Globus pallidus (tissue), 1 donor: ENCODE results near the gene ST6GALNAC3.

Source experiments
- DNase-seq: peaks from one replicate; pipeline ENCODE4 v3.0.0-alpha.2; 2015; ENCODE audit warnings: low spot score

Gene ST6GALNAC3

DNA sequence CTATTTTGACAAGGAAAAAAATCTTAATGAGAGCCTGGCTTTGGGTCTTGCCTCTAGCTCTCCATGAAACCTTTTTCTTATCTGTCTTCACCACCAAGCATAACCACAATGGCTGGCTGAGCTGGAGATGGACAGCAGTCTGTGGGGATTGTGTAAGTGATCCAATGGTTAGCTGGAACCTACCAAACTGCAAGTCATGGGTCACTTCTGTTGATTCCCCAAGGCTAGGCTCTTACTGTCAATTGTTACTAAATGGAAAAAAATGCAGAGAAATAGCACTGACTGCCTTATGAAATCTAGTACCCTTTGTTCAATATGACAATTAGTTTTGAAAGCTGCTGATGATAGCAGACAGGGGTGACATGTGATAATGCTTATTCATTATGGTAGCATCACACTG, 359.0 kb downstream of the ST6GALNAC3 start:
- DNase-seq, result no peak

DNA sequence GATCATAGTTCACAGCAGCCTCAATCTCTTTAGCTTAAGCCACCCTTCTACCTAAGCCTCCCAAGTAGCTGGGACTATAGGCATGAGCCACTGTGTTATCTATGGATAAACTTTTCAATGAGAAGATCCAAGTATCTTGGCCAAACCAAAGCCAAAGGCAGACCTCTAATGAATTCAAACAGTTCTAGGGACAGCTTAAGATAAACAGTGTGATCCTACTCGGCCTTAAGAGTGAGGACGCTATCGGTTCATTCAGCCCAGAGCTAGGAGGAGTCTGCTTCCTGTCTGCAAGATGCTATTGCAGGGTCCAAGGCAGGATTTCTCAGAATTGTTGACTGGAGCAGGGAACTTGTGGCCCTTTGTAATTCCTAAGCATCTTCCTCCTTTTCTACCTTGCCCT, 368.7 kb downstream of the ST6GALNAC3 start:
- no peak for DNase-seq

DNA sequence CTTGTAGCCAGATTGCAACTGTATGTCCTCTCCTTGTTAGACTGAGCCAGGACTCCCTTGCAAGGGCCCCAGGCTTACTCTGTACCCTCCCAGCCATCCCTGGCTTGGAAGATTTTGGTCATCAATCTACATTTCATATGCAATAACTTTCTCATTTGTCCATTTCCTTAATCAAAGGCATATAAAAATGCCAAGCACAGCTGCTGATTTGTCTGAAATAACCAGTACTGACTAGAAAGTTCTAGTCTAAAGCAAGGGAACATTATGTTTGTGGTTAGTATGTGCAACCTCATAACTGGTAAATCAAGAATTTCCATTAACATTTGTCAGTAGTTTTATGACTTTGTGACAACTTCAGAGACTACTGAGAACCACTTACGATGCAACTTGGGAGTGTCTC, 370.2 kb downstream of the ST6GALNAC3 start:
- DNase-seq, result no peak

DNA sequence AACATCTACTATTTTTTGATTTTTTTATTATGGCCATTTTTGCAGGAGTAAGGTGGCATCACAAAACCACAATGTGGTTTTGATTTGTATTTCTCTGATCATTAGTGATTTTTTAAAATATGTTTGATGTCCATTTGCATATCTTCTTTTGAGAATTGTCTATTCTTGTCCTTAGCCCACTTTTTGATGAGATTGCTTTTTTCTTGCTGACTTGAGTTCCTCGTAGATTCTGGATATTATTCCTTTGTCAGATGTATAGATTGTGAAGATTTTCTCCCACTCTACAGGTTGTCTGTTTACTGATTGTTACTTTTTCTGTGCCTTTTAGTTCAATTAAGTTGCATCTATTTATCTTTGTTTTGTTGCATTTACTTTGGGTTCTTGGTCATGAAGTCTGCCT, 375.7 kb downstream of the ST6GALNAC3 start:
- DNase-seq, result no peak

DNA sequence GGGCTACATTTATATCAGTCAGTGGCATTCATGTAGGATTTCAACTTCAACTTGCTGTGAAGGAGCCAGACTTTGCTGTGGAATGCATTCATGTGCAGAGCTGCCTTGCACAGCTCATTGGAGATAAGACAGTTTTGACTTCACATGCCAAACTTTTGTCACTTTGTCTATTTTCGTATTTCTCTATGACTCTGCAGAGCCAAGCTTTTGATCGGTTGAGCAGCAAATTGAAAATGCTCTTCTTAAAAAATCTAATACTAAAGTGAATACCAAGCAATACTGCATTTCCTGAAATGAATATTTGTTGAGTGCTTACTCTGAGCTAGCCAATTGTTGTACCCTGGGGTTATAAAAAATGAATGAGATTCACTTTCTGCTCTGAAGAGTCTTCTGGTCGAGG, 388.7 kb downstream of the ST6GALNAC3 start:
- no peak for DNase-seq

DNA sequence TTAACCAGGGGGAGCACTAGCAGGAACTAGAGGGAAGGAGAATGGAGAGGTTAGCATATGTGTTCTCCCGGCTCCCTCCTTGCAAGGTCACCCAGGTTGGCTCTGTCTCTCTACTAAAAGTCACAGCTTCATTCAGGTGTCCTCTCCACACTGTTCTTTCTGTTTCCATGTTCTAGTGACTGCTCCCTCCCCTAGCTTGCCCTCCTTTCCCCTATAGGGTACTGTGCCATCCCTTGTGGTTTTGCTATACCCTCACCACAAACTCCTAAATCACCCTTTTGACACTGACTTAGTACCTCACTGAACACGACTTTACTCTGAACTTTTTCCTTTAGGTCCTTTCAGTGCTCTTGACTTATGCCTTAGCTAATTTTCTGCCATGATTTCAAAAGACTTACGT, 389.3 kb downstream of the ST6GALNAC3 start:
- no peak for DNase-seq

DNA sequence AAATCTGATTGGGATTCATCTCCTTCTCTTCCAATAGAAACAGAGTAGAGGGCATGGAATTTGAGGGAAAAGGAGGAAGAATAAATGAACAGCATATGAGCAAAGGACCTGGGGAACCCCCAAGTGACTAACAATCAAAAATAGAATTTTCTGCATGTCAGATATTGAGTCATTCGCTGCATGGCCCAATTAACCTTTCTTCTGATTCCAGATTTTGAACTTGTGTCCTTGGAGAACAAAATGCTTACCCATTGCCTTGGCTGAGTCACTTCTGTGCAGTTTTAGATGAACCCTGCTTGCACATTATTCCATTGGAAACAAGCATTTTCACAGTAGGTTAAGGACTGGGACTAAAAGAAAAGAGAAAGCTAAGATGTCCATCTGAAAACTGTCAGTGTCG, 390.5 kb downstream of the ST6GALNAC3 start:
- DNase-seq, result no peak

DNA sequence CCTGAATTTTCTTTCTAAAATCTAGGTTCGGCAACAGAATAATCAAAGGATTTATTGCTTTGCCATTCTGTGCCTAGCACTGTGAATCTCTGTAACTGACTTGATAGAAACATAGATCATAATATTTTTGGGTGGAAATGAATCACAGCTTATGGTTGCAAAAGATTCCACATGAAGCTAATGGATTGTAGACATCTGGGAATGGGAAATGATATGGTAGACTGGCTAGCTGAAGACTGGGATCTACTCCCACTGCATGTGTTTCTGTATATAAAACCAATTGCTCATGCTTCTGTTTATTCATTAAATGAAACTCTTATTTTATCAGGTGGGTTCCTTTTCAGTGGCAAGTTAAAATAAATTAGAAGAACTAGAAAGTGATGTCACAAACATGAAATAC, 395.6 kb downstream of the ST6GALNAC3 start:
- DNase-seq, result no peak

DNA sequence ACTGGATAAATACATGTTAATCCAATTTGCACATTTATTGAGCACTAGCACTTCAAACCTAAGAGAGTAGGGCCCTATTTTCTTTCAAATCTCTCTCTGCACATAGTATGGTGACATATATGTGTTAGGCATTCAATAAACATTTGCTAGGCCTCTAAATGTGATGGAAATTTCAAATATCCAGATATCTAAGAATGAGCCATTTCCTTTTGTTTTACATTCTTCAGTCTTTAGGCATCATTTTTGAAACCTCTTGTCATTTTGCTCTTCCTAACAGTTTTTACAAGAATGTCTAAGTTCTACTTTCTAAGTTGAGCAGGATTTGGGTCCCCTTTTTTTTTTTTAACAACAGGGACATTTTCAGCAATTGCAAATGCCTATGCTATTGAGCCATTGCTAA, 397.0 kb downstream of the ST6GALNAC3 start:
- DNase-seq, result no peak

DNA sequence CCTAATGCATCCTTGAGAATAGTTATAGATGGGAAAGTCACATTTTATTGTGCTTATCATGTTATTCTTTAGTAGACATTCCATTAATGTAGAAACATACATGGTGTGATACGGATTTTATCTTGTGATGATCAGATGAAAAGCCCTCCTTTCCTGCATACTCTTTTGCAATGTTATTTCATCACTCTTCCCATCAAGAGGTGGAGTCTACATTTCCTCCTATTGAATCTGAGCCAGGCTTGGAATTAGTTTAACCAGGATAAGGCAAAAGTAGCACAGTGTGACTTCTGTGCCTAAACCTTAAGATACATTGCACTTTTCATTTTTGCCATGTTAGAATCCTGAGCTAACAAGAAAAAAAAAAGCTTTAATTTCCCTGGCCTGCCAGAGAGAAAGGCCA, 399.0 kb downstream of the ST6GALNAC3 start:
- no peak for DNase-seq

DNA sequence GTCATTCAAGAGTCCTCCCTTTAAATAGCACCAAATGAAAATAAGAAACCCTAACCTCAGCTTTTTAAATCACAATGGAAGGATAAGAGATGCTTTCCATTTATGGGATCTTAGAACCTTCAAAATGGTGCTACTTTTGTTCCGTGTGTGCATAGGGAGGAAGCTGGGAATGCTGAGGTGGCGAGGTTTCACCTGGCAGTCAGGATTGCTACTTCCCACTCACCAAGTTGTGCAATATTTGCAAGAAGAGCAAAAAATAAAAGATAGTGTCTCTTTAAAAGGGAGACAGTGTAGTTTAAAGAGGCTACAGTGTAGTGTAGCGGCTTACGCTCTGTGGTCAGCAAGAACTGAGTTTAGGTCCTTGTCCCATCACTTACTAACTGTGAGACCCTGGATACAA, 400.4 kb downstream of the ST6GALNAC3 start:
- no peak for DNase-seq

DNA sequence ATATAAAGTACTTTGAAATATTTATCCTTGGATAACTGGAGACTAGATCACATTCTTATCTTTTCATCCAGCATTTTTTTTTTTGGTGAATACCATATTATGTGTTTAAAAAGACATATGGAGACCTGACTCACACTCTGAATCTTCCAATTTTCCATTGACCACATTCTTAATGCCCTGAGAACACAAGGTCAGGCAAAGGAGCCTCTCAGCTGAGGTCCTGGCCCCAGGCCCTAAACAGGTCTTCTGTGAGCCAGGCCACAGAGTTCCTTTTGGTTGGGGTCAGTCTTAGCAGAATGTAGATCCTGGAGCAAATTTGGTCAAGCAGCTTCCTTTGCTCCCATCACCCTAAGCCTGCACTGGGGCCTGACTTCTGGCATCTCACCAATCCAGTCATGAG, 402.6 kb downstream of the ST6GALNAC3 start:
- no peak for DNase-seq

DNA sequence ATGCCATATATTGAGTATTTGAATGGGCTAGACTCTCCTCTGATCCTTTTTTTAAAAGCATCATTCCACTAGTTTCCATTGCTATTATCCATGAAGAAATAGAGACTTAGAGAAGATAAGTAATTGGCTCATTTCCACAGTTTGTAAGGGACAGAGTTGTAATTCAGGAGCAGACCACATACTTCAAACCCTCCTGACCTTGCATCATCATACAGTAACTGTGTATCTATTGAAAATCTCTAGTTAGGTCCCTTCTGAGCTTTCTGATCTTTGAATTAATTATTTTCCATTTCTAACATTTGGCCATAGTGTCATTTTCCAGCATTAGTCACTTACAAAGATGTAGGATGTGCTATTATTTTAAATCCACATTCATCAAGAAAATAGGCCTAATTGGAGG, 406.3 kb downstream of the ST6GALNAC3 start:
- DNase-seq, result no peak

DNA sequence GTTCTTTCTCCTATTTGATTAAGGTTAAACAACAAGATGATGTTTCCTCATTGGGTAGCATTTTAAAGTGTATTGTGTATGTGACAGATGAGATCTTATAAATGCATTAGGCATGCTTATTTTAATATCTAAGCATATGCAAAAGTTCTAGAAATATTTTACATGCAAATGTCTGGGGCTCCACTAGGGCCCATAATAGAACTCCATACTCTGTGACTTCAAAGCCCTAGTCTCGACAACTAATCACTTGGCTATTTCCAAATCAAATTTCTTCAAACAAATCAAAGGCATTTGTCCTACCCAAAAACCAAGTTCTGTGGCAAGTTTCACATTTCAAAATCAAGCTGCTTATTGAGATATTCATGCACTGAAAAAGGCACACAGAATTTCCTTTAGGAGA, 407.1 kb downstream of the ST6GALNAC3 start:
- DNase-seq, result no peak

DNA sequence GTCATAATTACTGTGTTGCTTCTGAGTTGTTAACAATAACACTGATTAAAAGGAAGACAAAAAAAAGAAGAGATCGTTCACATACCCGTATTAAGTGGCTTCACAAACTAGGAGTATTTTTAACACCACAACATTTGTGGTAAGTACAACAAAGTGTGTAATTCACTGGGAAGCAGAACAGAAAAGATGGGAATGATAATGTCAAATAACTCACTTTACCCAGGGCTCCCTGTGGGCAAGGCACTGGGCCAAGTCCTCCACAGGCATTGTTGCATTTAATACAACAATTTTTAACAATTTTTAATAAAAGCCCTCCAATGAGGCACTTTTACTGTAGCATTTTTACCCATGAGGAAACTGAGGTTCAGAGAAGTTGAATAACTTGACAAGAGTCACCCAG, 407.7 kb downstream of the ST6GALNAC3 start:
- no peak for DNase-seq

DNA sequence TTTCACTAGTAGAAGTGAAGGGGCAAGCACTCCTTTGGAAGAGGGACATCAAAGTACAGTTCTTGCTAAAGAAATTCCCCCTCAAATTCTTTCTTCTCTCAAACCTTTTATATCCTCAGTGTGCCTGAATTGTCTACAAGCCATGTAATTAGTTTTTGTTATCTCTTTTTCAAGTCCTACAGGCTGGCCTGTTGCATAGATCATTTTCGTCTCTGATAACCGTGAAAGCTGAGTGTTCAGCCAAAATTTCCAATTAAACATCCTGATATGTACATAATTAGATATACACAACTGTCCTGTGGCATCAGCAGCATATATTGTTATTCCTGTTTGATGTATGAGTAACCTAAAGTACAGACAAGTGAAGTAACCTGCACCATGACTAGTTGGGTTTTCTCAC, 417.2 kb downstream of the ST6GALNAC3 start:
- DNase-seq, result no peak

DNA sequence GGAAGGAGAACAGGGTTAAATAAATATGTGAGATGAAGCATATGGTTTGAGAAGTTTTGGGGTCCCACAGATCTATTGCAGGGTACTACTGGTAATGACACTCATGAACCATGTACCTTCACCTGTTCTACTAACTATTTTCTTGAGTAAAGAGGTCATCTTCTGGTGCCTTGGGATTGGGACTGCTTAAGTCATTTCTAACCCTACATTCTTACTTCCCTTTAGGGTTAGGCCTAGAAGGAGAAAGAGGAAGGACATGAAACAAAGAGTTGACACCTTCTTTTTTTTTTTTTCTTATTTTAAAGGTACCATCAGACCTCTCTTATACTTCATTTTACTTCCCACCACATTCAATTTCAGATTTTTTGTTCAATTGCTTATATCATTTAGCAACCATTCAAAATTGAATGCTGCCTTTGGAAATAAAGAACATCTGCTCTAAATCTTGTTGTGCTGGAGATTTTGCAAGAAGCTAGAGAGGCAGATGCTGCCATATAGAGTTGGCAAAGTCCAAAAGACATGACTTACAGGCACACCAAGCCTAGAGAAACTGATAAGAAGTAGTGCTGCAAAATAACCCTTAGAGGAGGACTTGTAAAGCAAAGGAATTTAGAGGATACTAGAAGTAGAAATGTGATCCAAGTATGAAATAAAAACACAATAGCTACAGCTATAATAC, 418.3 kb downstream of the ST6GALNAC3 start:
- DNase-seq, result no peak

DNA sequence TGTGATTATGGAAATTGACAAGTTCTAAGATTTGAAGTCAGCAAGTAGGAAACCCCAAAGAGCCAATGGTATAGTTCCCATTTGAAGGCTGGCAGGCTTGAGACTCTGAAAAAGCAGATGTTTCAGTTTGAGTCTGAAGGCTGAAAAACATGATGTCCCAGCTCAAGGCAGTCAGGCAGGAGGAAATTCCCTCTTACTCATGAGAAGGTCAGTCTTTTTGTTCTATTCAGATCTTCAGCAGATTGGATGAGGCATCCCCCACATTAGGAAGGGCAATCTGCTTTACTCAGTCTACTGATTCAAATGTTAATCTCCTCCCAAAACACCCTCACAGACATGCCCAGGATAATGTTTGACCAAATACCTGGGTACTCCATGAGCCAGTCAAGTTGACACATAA, 420.3 kb downstream of the ST6GALNAC3 start:
- DNase-seq, result no peak

DNA sequence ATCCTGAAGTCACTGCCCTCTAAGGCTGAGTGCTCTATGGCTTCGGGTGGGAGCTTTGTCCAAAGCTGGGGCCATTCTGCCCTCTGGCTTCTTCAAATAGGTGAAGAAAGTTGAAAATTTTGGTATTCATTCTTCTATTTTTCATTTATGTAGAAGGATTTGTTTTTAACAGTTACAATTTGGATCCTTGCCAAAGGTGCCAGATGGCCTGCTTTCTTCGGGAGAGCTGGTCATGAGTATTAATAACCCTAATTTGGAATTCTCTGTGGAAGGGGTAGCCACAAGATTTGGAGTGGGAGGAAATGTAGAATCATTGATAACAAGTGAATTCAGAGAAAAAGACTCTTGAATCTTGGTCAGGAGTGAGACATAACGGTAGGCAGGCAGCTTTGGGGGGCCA, 422.3 kb downstream of the ST6GALNAC3 start:
- no peak for DNase-seq

DNA sequence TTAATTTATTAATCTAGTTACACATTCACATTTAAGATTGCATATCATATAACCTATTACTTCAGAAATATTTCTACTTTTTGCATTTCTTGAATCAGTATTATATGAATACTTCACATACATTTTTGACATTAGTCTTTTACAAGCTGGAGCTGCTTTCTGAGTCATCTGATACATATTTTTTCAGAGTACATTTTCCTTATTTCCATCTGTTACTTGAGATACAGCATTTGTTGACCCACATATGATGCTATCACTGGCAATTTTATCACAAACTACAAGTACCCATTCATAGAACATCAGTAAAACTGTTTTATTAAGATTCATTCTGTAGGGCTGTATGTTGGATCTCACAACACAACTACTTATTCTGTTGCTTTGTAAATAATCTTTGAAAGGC, 425.6 kb downstream of the ST6GALNAC3 start:
- no peak for DNase-seq

DNA sequence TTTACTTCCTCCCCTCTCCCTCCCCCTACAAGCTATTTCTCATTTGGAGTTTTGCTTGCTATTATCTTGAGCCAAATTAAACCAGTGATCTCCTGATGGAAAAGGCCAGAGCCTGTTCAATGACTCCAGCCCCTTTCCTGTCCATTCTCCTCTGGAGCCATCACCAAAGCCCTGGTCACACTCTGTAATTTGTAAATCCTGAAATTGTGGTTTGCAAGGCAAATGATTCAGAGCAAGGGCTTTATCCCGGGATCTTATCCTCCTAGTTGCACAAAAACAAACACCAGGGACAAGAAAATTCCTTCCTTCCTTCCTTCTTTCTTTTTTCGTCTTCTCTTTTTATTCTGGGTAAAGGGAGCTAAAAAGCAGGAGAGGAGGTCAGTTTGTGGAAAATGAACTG, 426.6 kb downstream of the ST6GALNAC3 start:
- no peak for DNase-seq

DNA sequence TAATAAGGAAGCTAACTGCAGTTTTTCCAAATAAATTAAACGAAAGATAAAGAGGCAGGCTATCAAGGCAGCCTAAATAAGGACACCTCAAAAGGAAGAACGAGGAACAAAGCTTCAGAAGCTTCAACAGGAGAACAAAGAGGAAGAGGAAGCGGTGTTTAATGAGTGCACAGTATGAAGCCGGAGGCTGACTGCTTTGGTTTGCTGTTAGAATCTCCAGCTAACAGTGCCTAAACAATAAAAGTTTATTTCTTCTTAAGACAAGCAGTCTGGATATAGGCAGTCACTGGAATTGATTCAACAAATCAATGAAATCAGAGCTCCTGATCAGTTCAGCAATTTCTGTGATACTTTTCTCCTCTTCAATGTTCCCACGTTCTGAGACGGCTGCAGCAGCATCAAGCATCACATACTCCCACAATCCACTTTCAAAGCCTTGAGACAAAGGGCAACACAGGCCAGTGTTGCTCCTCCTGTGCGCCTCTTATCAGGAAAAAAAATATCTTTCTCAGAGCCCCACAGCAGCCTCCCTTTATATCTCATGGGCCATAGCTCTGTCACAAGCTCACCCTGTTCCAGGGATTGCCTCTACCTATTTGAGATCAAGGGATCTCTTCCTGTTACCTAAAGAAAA, 427.2 kb downstream of the ST6GALNAC3 start:
- no peak for DNase-seq

DNA sequence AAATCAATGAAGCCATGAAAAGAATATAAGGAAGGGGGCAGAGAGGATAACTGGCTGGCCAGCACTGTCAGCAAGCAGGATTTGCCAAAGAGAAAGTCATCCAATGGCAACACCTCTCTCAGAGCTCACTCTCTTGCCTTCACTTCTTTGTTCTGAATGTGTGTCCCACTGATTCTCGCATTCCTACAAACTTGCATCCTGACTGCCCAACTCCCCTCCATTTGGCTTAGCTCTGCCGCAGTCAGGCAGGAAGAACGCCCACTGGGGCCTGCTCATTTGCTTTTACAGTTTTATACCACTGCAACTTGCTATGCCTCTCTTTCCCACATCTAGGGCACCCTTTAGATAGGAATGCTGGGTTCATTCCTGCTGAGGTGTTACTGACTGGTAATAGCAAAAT, 428.6 kb downstream of the ST6GALNAC3 start:
- no peak for DNase-seq

DNA sequence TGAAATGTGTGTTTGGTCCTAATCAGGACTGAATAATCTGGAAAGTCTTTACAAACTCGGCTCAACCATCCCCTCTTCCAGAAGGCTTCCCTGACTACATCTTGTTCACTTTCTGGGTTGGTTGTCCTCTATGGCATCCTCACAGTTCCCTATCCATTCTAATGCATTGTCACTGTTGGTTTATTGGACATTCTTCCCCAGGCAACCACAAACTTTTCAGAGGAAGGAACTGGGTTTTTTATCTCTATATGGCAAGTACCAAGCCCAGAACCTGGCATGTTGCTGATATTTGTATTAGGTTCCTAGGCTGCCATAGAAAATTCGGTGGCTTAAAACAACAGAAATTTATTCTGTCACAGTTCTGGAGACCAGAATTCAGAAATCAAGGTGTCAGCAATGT, 429.2 kb downstream of the ST6GALNAC3 start:
- no peak for DNase-seq
